ENCODE results near the gene ARHGEF12.

GRCh38 chr11:120517390-120517761, 181.2 kb downstream of the ARHGEF12 start:
- TF ChIP-seq CTCF (IDR thresholded peaks at IDR 0.05) (no peak), POLR2A (IDR thresholded peaks at IDR 0.05) (no peak)
